ENCODE measurements around the gene COPG1.

COPG1 gene

GRCh38 chr3:129252748-129253147, 3.3 kb downstream of the COPG1 start (continued):
- TF ChIP-seq ZNF8 (CRISPR knock-in tag; IDR thresholded peaks at IDR 0.05) (no peak), ZFP30 (CRISPR knock-in tag; IDR thresholded peaks at IDR 0.05) (no peak), ZFP3 (CRISPR knock-in tag; IDR thresholded peaks at IDR 0.05) (no peak), ISL1 (CRISPR knock-in tag; IDR thresholded peaks at IDR 0.05) (no peak), ZNF70 (CRISPR knock-in tag; IDR thresholded peaks at IDR 0.05) (no peak), ZC3H10 (CRISPR knock-in tag; IDR thresholded peaks at IDR 0.05) (no peak), BACH2 (CRISPR knock-in tag; IDR thresholded peaks at IDR 0.05; ENCODE audit: borderline replicate concordance) (no peak)

DNA sequence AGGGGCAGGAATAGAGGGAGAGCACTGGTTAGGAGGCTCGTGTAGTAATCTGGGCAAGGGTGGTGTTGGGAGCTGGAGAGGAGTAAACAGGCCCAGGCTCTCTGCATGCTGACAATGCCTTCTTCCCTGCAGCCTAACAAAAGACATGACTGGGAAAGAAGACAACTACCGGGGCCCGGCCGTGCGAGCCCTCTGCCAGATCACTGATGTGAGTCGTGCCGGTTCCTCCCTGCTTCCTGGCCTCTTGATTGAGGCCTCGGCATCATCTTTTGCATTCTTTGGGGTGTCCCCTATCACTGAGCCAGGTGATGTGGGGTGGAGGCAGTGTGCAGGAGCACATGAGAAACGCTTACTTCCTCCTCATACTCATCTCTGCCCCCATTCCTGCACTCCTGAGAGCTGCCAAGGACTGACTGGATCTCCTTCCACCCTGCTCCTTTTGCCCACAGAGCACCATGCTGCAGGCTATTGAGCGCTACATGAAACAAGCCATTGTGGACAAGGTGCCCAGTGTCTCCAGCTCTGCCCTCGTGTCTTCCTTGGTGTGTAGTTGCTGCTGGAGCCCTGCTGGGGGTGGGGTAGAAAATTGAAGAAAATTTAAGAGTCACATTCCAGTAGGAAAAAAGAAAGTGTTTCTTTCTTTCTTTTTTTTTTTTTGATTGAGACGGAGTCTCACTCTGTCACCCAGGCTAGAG, 5.3 kb downstream of the COPG1 start:
- TF ChIP-seq PPARA (CRISPR knock-in tag; IDR thresholded peaks at IDR 0.05; ENCODE audit: borderline replicate concordance) (no peak), ZC3H10 (CRISPR knock-in tag; IDR thresholded peaks at IDR 0.05) (no peak), RARB (CRISPR knock-in tag; IDR thresholded peaks at IDR 0.05) (no peak), ARNTL (CRISPR knock-in tag; IDR thresholded peaks at IDR 0.05; ENCODE audit: borderline replicate concordance, low read depth) (no peak), OSR1 (CRISPR knock-in tag; IDR thresholded peaks at IDR 0.05) (no peak), TOX (CRISPR knock-in tag; IDR thresholded peaks at IDR 0.05; ENCODE audit: borderline replicate concordance) (no peak), GLIS3 (CRISPR knock-in tag; IDR thresholded peaks at IDR 0.05) (no peak), TCF4 (CRISPR knock-in tag; IDR thresholded peaks at IDR 0.05; ENCODE audit: borderline replicate concordance) (no peak), POU6F1 (CRISPR knock-in tag; IDR thresholded peaks at IDR 0.05; ENCODE audit: borderline replicate concordance, low read depth) (no peak)
- TF ChIP-seq, protein P1, sequence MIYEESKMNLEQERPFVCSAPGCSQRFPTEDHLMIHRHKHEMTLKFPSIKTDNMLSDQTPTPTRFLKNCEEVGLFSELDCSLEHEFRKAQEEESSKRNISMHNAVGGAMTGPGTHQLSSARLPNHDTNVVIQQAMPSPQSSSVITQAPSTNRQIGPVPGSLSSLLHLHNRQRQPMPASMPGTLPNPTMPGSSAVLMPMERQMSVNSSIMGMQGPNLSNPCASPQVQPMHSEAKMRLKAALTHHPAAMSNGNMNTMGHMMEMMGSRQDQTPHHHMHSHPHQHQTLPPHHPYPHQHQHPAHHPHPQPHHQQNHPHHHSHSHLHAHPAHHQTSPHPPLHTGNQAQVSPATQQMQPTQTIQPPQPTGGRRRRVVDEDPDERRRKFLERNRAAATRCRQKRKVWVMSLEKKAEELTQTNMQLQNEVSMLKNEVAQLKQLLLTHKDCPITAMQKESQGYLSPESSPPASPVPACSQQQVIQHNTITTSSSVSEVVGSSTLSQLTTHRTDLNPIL (CRISPR knock-in tag; IDR thresholded peaks at IDR 0.05; ENCODE audit: low read depth), result no peak
- ATAC-seq, result no peak

GRCh38 chr3:129256270-129256669, 6.9 kb downstream of the COPG1 start:
- no peak for TF ChIP-seq SNAI2 (CRISPR knock-in tag; IDR thresholded peaks at IDR 0.05)
- TF ChIP-seq, protein P1 (CRISPR knock-in tag; IDR thresholded peaks at IDR 0.05; ENCODE audit: low read depth), result no peak
- TF ChIP-seq ZNF70 (CRISPR knock-in tag; IDR thresholded peaks at IDR 0.05), result no peak
- TF ChIP-seq OSR1 (CRISPR knock-in tag; IDR thresholded peaks at IDR 0.05), result no peak
- TF ChIP-seq TOX (CRISPR knock-in tag; IDR thresholded peaks at IDR 0.05; ENCODE audit: borderline replicate concordance), result no peak
- TF ChIP-seq TSHZ2 (CRISPR knock-in tag; IDR thresholded peaks at IDR 0.05), result no peak
- no peak for TF ChIP-seq ZNF565 (CRISPR knock-in tag; conservative IDR thresholded peaks at IDR 0.05; ENCODE audit: low read depth)
- TF ChIP-seq CSDC2 (CRISPR knock-in tag; IDR thresholded peaks at IDR 0.05), result no peak
- no peak for TF ChIP-seq RARB (CRISPR knock-in tag; IDR thresholded peaks at IDR 0.05)
- TF ChIP-seq BACH2 (CRISPR knock-in tag; IDR thresholded peaks at IDR 0.05; ENCODE audit: borderline replicate concordance), result no peak
- no peak for TF ChIP-seq ZNF8 (CRISPR knock-in tag; IDR thresholded peaks at IDR 0.05)
- no peak for TF ChIP-seq ESRRG (CRISPR knock-in tag; IDR thresholded peaks at IDR 0.05)
- TF ChIP-seq, protein P2, sequence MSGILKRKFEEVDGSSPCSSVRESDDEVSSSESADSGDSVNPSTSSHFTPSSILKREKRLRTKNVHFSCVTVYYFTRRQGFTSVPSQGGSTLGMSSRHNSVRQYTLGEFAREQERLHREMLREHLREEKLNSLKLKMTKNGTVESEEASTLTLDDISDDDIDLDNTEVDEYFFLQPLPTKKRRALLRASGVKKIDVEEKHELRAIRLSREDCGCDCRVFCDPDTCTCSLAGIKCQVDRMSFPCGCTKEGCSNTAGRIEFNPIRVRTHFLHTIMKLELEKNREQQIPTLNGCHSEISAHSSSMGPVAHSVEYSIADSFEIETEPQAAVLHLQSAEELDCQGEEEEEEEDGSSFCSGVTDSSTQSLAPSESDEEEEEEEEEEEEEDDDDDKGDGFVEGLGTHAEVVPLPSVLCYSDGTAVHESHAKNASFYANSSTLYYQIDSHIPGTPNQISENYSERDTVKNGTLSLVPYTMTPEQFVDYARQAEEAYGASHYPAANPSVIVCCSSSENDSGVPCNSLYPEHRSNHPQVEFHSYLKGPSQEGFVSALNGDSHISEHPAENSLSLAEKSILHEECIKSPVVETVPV (CRISPR knock-in tag; IDR thresholded peaks at IDR 0.05), result no peak
- TF ChIP-seq ZC3H10 (CRISPR knock-in tag; IDR thresholded peaks at IDR 0.05), result no peak
- ATAC-seq, result no peak

Data from SK-N-SH treated with all-trans-retinoic acid at 6 μM for 48 hours (cell line).